Suprapubic skin (tissue), 3 donors: ENCODE data around the gene PRICKLE2.

Source experiments
- POLR2AphosphoS5 ChIP-seq, 3 donors: sonication (generic); formaldehyde crosslinking; IDR thresholded peaks; one replicate each; pipeline ENCODE4 v1.6.1; 2017; ENCODE audit warnings: antibody characterized with exemption in 3 of 3
- TF ChIP-seq, protein P1 (sequence below), 2 donors: fragments of 200-600 bp in 1 of 2; fragments of 450-650 bp in 1 of 2; sonication (generic) in 1 of 2; IDR thresholded peaks; one replicate each; pipeline ENCODE4 v1.5.1; 2016 to 2019; ENCODE audit warnings: antibody characterized with exemption in 2 of 2, mild to moderate bottlenecking in 1 of 2, moderate library complexity in 1 of 2

- TF ChIP-seq, protein P1, sequence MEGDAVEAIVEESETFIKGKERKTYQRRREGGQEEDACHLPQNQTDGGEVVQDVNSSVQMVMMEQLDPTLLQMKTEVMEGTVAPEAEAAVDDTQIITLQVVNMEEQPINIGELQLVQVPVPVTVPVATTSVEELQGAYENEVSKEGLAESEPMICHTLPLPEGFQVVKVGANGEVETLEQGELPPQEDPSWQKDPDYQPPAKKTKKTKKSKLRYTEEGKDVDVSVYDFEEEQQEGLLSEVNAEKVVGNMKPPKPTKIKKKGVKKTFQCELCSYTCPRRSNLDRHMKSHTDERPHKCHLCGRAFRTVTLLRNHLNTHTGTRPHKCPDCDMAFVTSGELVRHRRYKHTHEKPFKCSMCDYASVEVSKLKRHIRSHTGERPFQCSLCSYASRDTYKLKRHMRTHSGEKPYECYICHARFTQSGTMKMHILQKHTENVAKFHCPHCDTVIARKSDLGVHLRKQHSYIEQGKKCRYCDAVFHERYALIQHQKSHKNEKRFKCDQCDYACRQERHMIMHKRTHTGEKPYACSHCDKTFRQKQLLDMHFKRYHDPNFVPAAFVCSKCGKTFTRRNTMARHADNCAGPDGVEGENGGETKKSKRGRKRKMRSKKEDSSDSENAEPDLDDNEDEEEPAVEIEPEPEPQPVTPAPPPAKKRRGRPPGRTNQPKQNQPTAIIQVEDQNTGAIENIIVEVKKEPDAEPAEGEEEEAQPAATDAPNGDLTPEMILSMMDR (IDR thresholded peaks at IDR 0.05): no peak
- no peak for TF ChIP-seq POLR2AphosphoS5 (IDR thresholded peaks at IDR 0.05)
These were observed 22.1 kb downstream of the PRICKLE2 start for GRCh38 chr3:64203216-64203615.
